Measurements from ENCODE around the gene AFMID.

- TF ChIP-seq CTCF (IDR thresholded peaks at IDR 0.05) (no peak), POLR2A (IDR thresholded peaks at IDR 0.05) (no peak)
Measured at GRCh38 chr17:78179372-78179771, 7.8 kb upstream of the AFMID start.
